BLaER1 treated with 17β-estradiol and CSF1 and Interleukin-3, amounts not matched to agents 10 nM and 100 nM (cell line): ENCODE measurements around the gene ATP4A.
A peak's percentile ranks its signal among the peaks of the same experiment; 100 is the strongest.

Experiments used
- H3K27ac ChIP-seq, 11 experiments: shearing (Covaris generic); formaldehyde crosslinking; 2 replicates each; pipeline ENCODE4 v1.8.1; 2022
- H3K27me3 ChIP-seq, 11 experiments: shearing (Covaris generic); formaldehyde crosslinking; 2 replicates each; pipeline ENCODE4 v1.8.1; 2022
- H3K36me3 ChIP-seq, 11 experiments: shearing (Covaris generic); formaldehyde crosslinking; 2 replicates each; pipeline ENCODE4 v1.8.1; 2022
- H3K4me1 ChIP-seq, 10 experiments: shearing (Covaris generic); formaldehyde crosslinking; 2 replicates each; pipeline ENCODE4 v1.8.1; 2022
- H3K4me2 ChIP-seq, 11 experiments: shearing (Covaris generic); formaldehyde crosslinking; 2 replicates each; pipeline ENCODE4 v1.8.1; 2022
- H3K4me3 ChIP-seq, 10 experiments: shearing (Covaris generic); formaldehyde crosslinking; 2 replicates each; pipeline ENCODE4 v1.8.1; 2022
- H3K9ac ChIP-seq, 11 experiments: shearing (Covaris generic); formaldehyde crosslinking; 2 replicates each; pipeline ENCODE4 v1.8.1; 2022
- H3K9me3 ChIP-seq, 11 experiments: shearing (Covaris generic); formaldehyde crosslinking; replicated peaks in 1 of 11; 2 replicates each; pipeline ENCODE4 v1.8.1; 2022
- H4K20me1 ChIP-seq, 11 experiments: shearing (Covaris generic); formaldehyde crosslinking; 2 replicates each; pipeline ENCODE4 v1.8.1; 2022
- Cebpa-rat ChIP-seq, 11 experiments: shearing (Covaris generic); IDR thresholded peaks; 2 replicates each; pipeline ENCODE4 v1.8.1; 2022

ATP4A gene

GRCh38 chr19:35554076-35554475 is 9.4 kb downstream of the ATP4A start:
- Histone ChIP-seq H3K36me3 (peaks cover 0 to 24% (median 14%) of the 10 kb centered on the region in 11 experiments; a peak in 7 of 22 replicates), H3K27me3 (peaks cover 0 to 6% (median 0%) of the 10 kb centered on the region in 11 experiments; a peak in 2 of 22 replicates), H3K9me3 (no peaks in the 10 kb centered on the region), H3K9ac (no peak overlapping the region; a peak in 1 of 22 replicates), H3K4me3 (no peak overlapping the region), H4K20me1 (peaks cover 0 to 51% (median 14%) of the 10 kb centered on the region in 11 experiments; a peak in 14 of 22 replicates), H3K4me1 (peaks cover 9 to 22% (median 12%) of the 10 kb centered on the region in 10 experiments), H3K27ac (no peak overlapping the region), H3K4me2 (no peak overlapping the region)
- no peak for TF ChIP-seq Cebpa-rat (IDR thresholded peaks at IDR 0.05)

GRCh38 chr19:35553385-35554000 is 10.0 kb downstream of the ATP4A start:
- no peaks in the 10 kb centered on the region for H3K9me3 ChIP-seq
- TF ChIP-seq Cebpa-rat (IDR thresholded peaks at IDR 0.05), result no peak
- H3K36me3 ChIP-seq, result peaks cover 0 to 28% (median 14%) of the 10 kb centered on the region in 11 experiments; a peak in 11 of 22 replicates
- H4K20me1 ChIP-seq, result peaks cover 0 to 54% (median 12%) of the 10 kb centered on the region in 11 experiments; a peak in 13 of 22 replicates
- H3K27me3 ChIP-seq, result peaks cover 0 to 4% (median 0%) of the 10 kb centered on the region in 11 experiments; a peak in 2 of 22 replicates
- no peak overlapping the region; a peak in 1 of 22 replicates for H3K9ac ChIP-seq
- H3K4me2 ChIP-seq, result no peak overlapping the region
- peaks cover 4 to 16% (median 9%) of the 10 kb centered on the region in 10 experiments for H3K4me1 ChIP-seq
- no peak overlapping the region for H3K4me3 ChIP-seq
- H3K27ac ChIP-seq, result no peak overlapping the region

GRCh38 chr19:35552534-35553384 is 10.7 kb downstream of the ATP4A start:
- H3K9ac ChIP-seq, result no peak overlapping the region; a peak in 1 of 22 replicates
- H3K9me3 ChIP-seq, result no peaks in the 10 kb centered on the region
- no peak for TF ChIP-seq Cebpa-rat (IDR thresholded peaks at IDR 0.05)
- H3K4me3 ChIP-seq, result no peak overlapping the region
- H3K4me2 ChIP-seq, result no peak overlapping the region
- H4K20me1 ChIP-seq, result peaks cover 0 to 58% (median 12%) of the 10 kb centered on the region in 11 experiments; a peak in 13 of 22 replicates
- H3K27ac ChIP-seq, result no peak overlapping the region
- H3K4me1 ChIP-seq, result peaks cover 0 to 14% (median 5%) of the 10 kb centered on the region in 10 experiments; a peak in 7 of 20 replicates
- H3K36me3 ChIP-seq, result peaks cover 7 to 35% (median 18%) of the 10 kb centered on the region in 11 experiments; a peak in 15 of 22 replicates
- H3K27me3 ChIP-seq, result no peaks in the 10 kb centered on the region

GRCh38 chr19:35551091-35551810 is 12.2 kb downstream of the ATP4A start:
- H3K4me1 ChIP-seq, result peaks cover 8 to 24% (median 18%) of the 10 kb centered on the region in 10 experiments
- H3K9ac ChIP-seq, result no peak overlapping the region
- peaks cover 3 to 64% (median 22%) of the 10 kb centered on the region in 11 experiments; a peak in 14 of 22 replicates for H4K20me1 ChIP-seq
- H3K36me3 ChIP-seq, result peaks cover 9 to 48% (median 26%) of the 10 kb centered on the region in 11 experiments; a peak in 17 of 22 replicates
- H3K4me2 ChIP-seq, result no peak overlapping the region
- H3K4me3 ChIP-seq, result no peak overlapping the region
- no peaks in the 10 kb centered on the region for H3K9me3 ChIP-seq
- H3K27ac ChIP-seq, result no peak overlapping the region
- H3K27me3 ChIP-seq, result no peaks in the 10 kb centered on the region
- TF ChIP-seq Cebpa-rat (IDR thresholded peaks at IDR 0.05), result no peak

- H3K27me3 ChIP-seq, result no peaks in the 10 kb centered on the region
- TF ChIP-seq Cebpa-rat (IDR thresholded peaks at IDR 0.05), result no peak
- H3K36me3 ChIP-seq, result peaks cover 9 to 48% (median 26%) of the 10 kb centered on the region in 11 experiments; a peak in 17 of 22 replicates
- H3K4me2 ChIP-seq, result no peak overlapping the region
- H3K9ac ChIP-seq, result no peak overlapping the region
- H3K4me1 ChIP-seq, result peaks cover 11 to 26% (median 18%) of the 10 kb centered on the region in 10 experiments
- no peaks in the 10 kb centered on the region for H3K9me3 ChIP-seq
- no peak overlapping the region for H3K27ac ChIP-seq
- no peak overlapping the region for H3K4me3 ChIP-seq
- peaks cover 3 to 64% (median 22%) of the 10 kb centered on the region in 11 experiments; a peak in 14 of 22 replicates for H4K20me1 ChIP-seq
Observed at GRCh38 chr19:35549879-35550523, 13.5 kb downstream of the ATP4A start.

GRCh38 chr19:35549174-35549788 is 14.2 kb downstream of the ATP4A start:
- Histone ChIP-seq H3K4me1 (peaks cover 17 to 32% (median 24%) of the 10 kb centered on the region in 10 experiments), H3K27me3 (no peaks in the 10 kb centered on the region), H3K4me2 (no peak overlapping the region), H3K4me3 (no peak overlapping the region), H4K20me1 (peaks cover 3 to 64% (median 22%) of the 10 kb centered on the region in 11 experiments; a peak in 14 of 22 replicates), H3K36me3 (peaks cover 9 to 48% (median 26%) of the 10 kb centered on the region in 11 experiments; a peak in 17 of 22 replicates), H3K27ac (no peak overlapping the region), H3K9me3 (no peaks in the 10 kb centered on the region), H3K9ac (no peak overlapping the region)
- no peak for TF ChIP-seq Cebpa-rat (IDR thresholded peaks at IDR 0.05)

GRCh38 chr19:35546532-35546931 is 16.9 kb downstream of the ATP4A start:
- H3K27me3 ChIP-seq, result no peaks in the 10 kb centered on the region
- H3K9ac ChIP-seq, result peak overlapping the region; percentile 84 to 96 (median 93)
- H3K4me1 ChIP-seq, result peaks cover 19 to 49% (median 27%) of the 10 kb centered on the region in 10 experiments
- TF ChIP-seq Cebpa-rat (IDR thresholded peaks at IDR 0.05), result no peak
- H3K36me3 ChIP-seq, result peaks cover 9 to 69% (median 38%) of the 10 kb centered on the region in 11 experiments; a peak in 17 of 22 replicates
- H3K4me2 ChIP-seq, result peak overlapping the region; percentile 92 to 99 (median 97)
- H3K4me3 ChIP-seq, result peak overlapping the region; percentile 80 to 96 (median 86)
- H4K20me1 ChIP-seq, result peaks cover 3 to 49% (median 22%) of the 10 kb centered on the region in 11 experiments; a peak in 14 of 22 replicates
- H3K9me3 ChIP-seq, result no peaks in the 10 kb centered on the region
- H3K27ac ChIP-seq, result peak overlapping the region in 10 of 11 experiments; percentile 84 to 94 (median 91); a peak in 17 of 22 replicates
